HG03196 (cell line): ENCODE data around the gene VWA2.

Experiments used
- ATAC-seq: cut with Tn5 transposase; IDR thresholded peaks from one replicate; pipeline ENCODE4 v1.9.1; 2021; ENCODE audit not compliant: unreplicated experiment

The VWA2 gene

GRCh38 chr10:114245121-114245791 lies 6.2 kb downstream of the VWA2 start:
- ATAC-seq, result no peak

DNA sequence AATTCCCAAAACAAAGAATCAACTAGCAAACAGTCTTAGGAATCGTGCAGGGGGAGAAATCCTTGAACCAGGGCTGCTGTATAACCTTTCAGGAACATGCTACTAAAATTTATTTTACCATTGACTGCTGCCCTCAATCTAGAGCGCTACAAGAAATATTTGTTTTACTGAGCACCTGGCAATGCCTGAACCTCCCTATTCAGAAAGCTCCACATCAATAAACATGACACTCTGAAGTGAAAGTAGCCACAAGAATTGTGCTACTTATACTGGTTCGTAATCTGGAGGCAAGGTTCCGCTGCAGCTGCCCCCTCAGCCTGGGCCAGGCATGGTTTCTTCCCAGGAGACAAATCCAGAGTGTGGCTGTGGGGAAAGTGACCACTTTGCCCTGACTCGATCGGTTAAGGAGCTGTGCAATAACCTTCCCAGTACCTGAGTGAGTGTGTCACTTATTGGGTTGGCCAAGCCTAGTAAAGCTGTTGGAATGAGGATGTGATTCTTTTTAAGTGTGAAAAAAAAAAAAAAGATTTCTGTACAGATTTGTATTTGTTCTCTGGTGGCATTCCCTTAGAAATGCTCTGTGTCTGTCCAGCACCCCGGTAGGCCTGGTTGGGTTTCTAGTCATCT lies 7.7 kb downstream of the VWA2 start:
- no peak for ATAC-seq

DNA sequence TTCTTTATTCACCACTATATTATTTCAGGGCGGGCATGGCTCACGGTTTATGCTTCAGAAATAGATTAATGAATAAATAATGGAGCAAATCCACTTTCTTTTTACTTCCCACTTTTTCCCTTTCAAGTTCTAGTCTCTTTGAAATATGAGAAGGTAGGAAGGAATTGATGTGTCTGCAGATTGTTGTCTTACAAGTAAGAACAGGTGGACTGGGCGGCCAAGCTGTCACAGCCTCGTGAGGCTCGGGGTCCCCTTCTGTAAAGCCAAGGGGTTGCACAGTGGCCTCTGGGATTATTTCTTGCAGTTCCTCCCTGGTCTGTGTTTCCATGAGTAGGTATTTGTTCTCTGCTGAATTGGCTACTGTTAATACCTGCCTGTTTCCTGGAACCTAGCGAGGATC lies 11.2 kb downstream of the VWA2 start:
- ATAC-seq, result no peak

DNA sequence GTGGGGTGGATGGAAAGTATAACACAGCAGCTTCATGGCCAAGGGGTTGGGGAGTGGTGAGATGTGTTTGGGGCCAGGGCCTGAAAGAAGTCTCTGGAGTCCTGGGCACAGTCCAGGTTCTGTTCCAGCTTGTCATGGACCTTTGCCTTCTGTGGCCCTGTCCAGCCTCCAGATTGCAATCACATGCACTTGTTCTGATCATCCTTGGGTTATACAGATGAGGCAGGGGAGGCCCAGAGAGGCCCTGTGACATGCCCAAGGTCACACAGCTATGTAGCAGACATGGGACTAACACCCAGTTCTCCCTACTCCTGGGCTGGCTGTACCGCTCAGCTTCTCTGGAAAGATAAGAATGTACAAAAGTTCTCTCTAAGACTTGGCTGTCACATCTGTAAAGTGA lies 11.7 kb downstream of the VWA2 start:
- ATAC-seq, result no peak

DNA sequence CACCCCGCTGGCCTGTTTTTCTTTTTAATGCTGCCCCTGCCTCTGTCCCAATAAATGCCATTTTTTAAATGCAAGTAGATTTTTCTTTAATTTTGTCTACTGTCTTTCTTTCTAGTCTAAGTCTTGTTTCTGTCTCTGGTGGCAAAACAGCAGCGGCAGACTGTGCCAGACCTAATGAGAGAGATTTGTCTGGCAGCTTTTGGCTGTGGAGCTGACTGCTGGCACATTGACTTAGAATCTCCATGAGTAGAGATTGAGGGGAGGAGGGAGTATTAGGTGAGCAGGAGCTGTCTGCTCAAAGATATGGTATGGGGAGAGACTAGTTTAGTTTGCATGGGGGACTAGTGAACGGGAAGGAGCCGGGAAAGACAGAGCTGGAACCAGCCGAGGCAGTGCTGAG lies 13.0 kb downstream of the VWA2 start:
- no peak for ATAC-seq

DNA sequence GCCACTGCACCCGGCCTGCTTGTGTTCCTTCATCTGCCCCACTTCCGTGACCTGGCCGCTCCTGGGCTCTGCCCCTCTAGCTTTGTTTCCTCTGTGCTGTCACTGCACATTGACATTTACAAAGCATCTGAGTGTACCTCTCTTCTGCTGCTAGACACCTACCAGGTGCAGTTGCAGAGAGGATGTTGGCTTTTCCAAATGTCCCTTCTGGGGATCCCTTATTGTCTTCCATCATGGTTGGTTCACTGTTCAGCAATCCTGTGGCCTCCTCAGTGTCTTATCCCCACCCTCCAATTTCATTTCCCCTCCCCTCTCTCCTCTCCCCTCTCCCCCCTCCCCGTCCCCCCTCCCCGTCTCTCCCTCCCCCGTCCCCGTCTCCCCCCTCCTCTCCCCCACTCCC lies 13.8 kb downstream of the VWA2 start:
- ATAC-seq, result no peak

GRCh38 chr10:114255227-114255626 lies 16.2 kb downstream of the VWA2 start:
- ATAC-seq, result no peak

GRCh38 chr10:114256008-114256765 lies 17.1 kb downstream of the VWA2 start:
- no peak for ATAC-seq

DNA sequence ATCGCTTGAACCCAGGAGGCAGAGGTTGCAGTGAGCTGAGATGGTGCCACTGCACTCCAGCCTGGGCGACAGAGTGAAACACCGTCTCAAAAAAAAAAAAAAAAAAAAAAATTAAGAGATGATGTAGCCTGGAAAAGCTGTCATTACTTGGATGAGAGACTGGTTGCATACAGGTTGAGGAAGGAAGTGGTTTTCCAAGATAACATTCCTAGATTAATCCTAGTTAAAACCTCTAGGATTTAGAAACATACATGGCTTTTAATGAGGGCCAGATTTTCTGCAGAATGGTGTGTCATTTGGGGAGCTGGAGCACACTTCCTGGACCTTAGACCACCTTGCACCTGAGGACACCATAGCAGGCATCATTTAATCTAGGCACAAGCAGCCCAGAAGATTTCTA lies 17.8 kb downstream of the VWA2 start:
- ATAC-seq, result no peak

- no peak for ATAC-seq
Observed at GRCh38 chr10:114257498-114257897, 18.4 kb downstream of the VWA2 start.

- no peak for ATAC-seq
Observed at GRCh38 chr10:114258274-114258840, 19.3 kb downstream of the VWA2 start.

GRCh38 chr10:114259824-114260223 lies 20.8 kb downstream of the VWA2 start:
- no peak for ATAC-seq

- no peak for ATAC-seq
Observed at GRCh38 chr10:114260366-114260765, 21.3 kb downstream of the VWA2 start.

GRCh38 chr10:114261076-114261475 lies 22.0 kb downstream of the VWA2 start:
- no peak for ATAC-seq

- no peak for ATAC-seq
Observed at GRCh38 chr10:114262496-114262895, 23.4 kb downstream of the VWA2 start.

DNA sequence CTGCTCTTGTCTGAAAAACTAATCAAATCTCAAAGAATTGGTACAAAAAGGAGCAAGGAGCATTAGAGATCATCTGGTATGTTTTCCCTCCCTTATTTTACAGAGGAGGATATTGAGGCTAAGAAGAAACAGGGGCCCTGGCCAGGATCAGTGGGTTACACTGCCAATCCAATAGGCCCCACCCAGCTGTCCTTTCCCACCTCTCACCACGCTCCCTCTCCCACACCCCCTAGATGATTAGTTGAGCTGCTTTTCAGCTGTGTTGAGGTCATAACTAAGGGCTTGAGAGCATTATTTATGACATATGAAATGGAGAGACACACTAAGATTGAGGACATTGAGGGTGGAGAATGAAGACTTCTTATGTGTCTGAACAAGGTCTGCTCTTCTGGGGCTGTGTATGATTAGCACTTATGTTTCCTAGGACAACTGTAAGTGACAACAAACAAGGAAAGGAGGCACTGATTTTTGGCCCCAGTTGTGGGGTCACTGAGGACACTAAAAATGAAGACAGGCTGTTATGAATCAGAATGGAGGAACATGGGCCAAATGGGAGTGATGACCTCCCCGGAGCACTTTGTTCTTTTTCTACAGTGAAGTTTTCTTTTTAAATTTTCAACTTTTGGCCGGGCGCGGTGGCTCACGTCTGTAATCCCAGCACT lies 26.5 kb downstream of the VWA2 start:
- no peak for ATAC-seq

- no peak for ATAC-seq
Observed at GRCh38 chr10:114266521-114266920, 27.5 kb downstream of the VWA2 start.

- no peak for ATAC-seq
Observed at GRCh38 chr10:114271075-114271778, 32.2 kb downstream of the VWA2 start.

GRCh38 chr10:114271779-114272167 lies 32.7 kb downstream of the VWA2 start:
- no peak for ATAC-seq

- ATAC-seq, result no peak
Observed at GRCh38 chr10:114272696-114273095, 33.6 kb downstream of the VWA2 start.

DNA sequence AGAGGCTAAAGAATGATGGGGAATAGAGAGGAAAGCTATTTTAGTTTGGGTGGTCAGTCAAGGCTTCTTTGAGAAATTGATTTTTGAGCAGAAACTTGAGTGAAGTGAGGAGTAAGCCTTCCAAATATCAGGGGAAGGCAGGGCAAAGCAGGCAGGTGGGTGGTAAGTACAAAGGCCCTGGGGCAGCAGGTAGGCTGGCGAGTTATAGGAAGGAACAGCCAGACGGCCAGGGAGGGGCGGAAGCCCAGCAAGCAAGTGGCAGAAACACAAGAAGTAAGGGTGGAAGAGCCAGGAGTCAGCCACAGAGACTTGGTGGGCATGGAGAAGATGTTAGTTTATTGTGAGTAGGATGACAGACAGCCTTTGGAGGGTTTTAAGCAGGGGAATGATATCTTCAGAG lies 34.9 kb downstream of the VWA2 start:
- ATAC-seq, result no peak
